GM10266 (cell line): ENCODE results near the gene MRNIP.

ENCODE experiments used
- DNase-seq: peaks from one replicate; pipeline ENCODE4 v3.0.0; 2012; ENCODE audit errors: extremely low spot score
- CTCF ChIP-seq: IDR thresholded peaks from 2 replicates; pipeline ENCODE4 v1.5.1; 2012; ENCODE audit warnings: mild to moderate bottlenecking, low read depth; ENCODE audit not compliant: control insufficient read depth, insufficient read depth; ENCODE audit errors: missing control alignments

Gene MRNIP

DNA sequence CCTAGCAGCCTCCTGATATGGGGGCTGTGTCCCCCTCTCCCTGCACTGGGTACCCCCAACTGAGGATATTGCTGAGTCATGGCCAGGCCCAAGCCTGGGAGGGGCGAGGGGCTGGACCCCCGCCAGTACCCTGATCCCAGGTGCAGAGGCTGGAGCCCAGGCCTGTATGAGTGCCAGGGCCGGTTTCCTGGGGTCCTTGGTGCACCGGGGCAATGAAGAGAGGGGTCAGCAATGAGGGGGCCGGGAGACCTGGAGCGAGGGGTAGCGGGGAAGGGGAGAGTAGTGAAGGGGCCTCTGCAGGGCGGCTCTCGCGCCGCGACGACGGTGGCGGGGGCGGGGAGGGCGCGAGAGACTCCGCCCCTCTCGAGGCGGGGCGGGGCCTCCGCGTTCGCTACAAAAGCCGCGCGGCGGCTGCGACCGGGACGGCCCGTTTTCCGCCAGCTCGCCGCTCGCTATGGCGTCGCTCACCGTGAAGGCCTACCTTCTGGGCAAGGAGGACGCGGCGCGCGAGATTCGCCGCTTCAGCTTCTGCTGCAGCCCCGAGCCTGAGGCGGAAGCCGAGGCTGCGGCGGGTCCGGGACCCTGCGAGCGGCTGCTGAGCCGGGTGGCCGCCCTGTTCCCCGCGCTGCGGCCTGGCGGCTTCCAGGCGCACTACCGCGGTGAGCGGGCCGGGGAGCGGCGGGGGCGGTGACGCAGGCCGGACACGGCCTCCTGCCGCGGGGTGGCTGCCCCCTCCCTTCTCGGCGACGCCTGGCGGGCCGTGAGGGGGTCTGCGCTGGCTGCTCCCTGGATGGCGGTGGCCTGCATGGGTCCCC, 37.9 kb downstream of the MRNIP start, which contains the start of gene SQSTM1:
SQSTM1 (plus strand) TSS at position 423 of the 815 bp plus-strand sequence; CDS start at position 455, 32 bp downstream.
- peak; percentile 0 for TF ChIP-seq CTCF
- peak; percentile 94 for DNase-seq

- DNase-seq: no peak
- no peak for TF ChIP-seq CTCF
Measured at GRCh38 chr5:179820127-179820482, 38.5 kb downstream of the MRNIP start.

GRCh38 chr5:179819296-179820126, 39.1 kb downstream of the MRNIP start:
- peak; percentile 73 for DNase-seq
- TF ChIP-seq CTCF: no peak

- TF ChIP-seq CTCF: no peak
- DNase-seq: peak; percentile 98
Measured at GRCh38 chr5:179818746-179819295, 39.8 kb downstream of the MRNIP start.

DNA sequence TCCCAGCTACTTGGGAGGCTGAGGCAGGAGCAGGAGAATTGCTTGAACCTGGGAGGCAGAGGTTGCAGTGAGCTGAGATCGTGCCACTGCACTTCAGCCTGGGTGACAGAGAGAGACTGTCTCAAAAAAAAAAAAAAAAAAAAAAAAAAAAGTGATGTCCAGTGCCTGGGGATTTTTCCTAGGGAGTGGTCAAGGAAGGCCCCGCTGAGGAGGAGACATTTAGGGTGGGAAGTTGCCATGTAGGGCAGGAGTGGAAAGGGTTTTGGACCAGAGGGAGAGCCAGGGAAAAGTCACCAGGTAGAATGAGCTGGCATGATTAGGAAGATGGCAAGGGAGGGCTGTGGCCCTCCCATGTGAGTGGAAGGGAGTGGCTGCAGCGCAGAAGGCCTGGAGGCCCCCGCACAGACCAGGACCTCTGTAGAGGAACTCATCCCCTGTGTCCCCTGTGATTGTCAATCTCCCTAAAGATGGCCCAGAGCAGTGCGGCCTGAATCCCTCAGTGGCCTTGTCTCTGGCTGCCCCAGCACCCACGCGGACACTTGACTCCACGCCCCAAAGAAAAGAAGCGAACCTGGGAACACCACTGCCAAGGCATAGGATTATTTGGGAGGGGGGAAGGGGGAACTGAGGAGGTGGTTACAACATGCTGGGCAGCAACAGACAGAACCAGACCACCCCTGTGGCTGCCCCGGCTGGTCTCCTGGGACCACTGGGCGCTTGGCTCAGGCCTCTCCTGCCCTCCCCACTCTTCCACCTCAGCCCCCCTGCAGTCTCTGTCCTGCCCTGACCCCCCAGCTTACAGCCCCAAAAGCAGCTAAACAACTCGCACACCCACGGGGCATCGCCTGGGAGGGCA, 40.5 kb downstream of the MRNIP start:
- no peak for TF ChIP-seq CTCF
- DNase-seq: no peak

DNA sequence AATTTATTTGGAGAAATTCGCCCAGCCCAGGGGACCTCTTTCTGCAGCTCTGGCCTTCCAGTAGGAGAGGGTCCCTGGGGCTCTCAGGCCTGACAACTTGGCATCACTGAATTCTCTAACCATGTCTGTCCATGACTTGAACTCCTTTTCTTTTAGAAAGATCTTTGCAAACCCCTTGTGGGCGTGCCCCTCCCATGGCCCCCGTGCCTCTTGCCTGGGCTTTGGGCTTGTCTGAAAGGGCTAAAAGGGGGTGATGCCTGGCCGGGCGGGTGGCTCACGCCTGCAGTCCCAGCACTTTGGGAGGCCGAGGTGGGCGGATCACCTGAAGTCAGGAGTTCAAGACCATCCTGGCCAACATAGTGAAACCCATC, 41.2 kb downstream of the MRNIP start:
- no peak for TF ChIP-seq CTCF
- DNase-seq: no peak
